H1 (cell line): Measurements from ENCODE around the gene CHRNA10. TPM values are rescaled to one million over a fixed set of nuclear protein-coding genes. Genes with fewer than 3 reads are reported as not detected.

ENCODE experiments used
- CTCF ChIA-PET: fragments of 300-600 bp; sonication (Branson Sonifier 250); formaldehyde crosslinking; loops from one replicate; lab custom pipeline; 2021; ENCODE audit not compliant: partially characterized antibody; lab: Charles Lee
- POLR2A ChIA-PET: fragments of 300-600 bp; sonication (Branson Sonifier 250); formaldehyde crosslinking; loops from one replicate; lab custom pipeline; 2021; ENCODE audit warnings: inconsistent platforms; ENCODE audit not compliant: partially characterized antibody; lab: Charles Lee
- DNase-seq, 2 experiments: peaks; one replicate each; pipeline versions ENCODE4 v3.0.0 to v3.0.0-alpha.2; 2010 to 2022; ENCODE audit warnings: low spot score in 2 of 2, low read depth in 1 of 2, mixed read lengths in 1 of 2
- FAIRE-seq: peaks from 2 replicates; lab custom pipeline; 2011; peaks lifted over from hg19 to GRCh38; lab: Jason Lieb, UNC
- H2AFZ ChIP-seq: 2 replicates; pipeline ENCODE4 v1.8.1; 2012; ENCODE audit warnings: low read length, inconsistent platforms
- H2AK5ac ChIP-seq: 2 replicates; pipeline ENCODE4 v1.6.1; 2013; ENCODE audit warnings: low read depth, low read length
- H2BK120ac ChIP-seq: replicated peaks from 2 replicates; pipeline ENCODE3; 2013; ENCODE audit warnings: low read depth, low read length, inconsistent platforms
- H2BK12ac ChIP-seq: 2 replicates; pipeline ENCODE4 v1.6.1; 2013; ENCODE audit warnings: low read depth, low read length
- H2BK15ac ChIP-seq: 2 replicates; pipeline ENCODE4 v1.6.1; 2013; ENCODE audit warnings: low read length
- H2BK20ac ChIP-seq: 2 replicates; pipeline ENCODE4 v1.6.1; 2013; ENCODE audit warnings: low read length
- H2BK5ac ChIP-seq: 2 replicates; pipeline ENCODE4 v1.6.1; 2013; ENCODE audit warnings: low read depth, low read length
- H3K14ac ChIP-seq: 2 replicates; pipeline ENCODE4 v1.6.1; 2013; ENCODE audit warnings: inconsistent platforms; ENCODE audit not compliant: insufficient read length
- H3K18ac ChIP-seq: 2 replicates; pipeline ENCODE4 v1.6.1; 2013; ENCODE audit warnings: low read length; ENCODE audit errors: extremely low read depth
- H3K23ac ChIP-seq: 2 replicates; pipeline ENCODE4 v1.6.1; 2013; ENCODE audit warnings: inconsistent platforms; ENCODE audit not compliant: insufficient read length
- H3K23me2 ChIP-seq: 2 replicates; pipeline ENCODE4 v1.6.1; 2013; ENCODE audit warnings: low read depth, low read length
- H3K27ac ChIP-seq: 2 replicates; pipeline ENCODE4 v1.6.1; 2011; ENCODE audit warnings: low read depth, low read length, inconsistent platforms
- H3K27me3 ChIP-seq, 4 experiments: replicated peaks in 1 of 4; 1 replicate in 1 of 4; 2 replicates in 3 of 4; pipeline versions ENCODE4 v1.6.1 to v1.8.1; 2011 to 2013; ENCODE audit warnings: low read length in 3 of 4, mild to moderate bottlenecking in 3 of 4, inconsistent platforms in 2 of 4, mixed read lengths in 2 of 4, moderate library complexity in 1 of 4; ENCODE audit not compliant: control insufficient read depth in 3 of 4, insufficient read depth in 3 of 4; ENCODE audit errors: extremely low read depth in 1 of 4
- H3K36me3 ChIP-seq, 4 experiments: 2 replicates each; pipeline versions ENCODE4 v1.6.1 to v1.8.1; 2011 to 2013; ENCODE audit warnings: mild to moderate bottlenecking in 4 of 4, low read length in 3 of 4, moderate library complexity in 2 of 4, control low read depth in 1 of 4, inconsistent platforms in 1 of 4; ENCODE audit not compliant: insufficient read depth in 4 of 4, control insufficient read depth in 2 of 4
- H3K4ac ChIP-seq: replicated peaks from 2 replicates; pipeline ENCODE3; 2013; ENCODE audit warnings: low read length, low read depth, mixed read lengths, inconsistent platforms; ENCODE audit not compliant: insufficient read length
- H3K4me1 ChIP-seq, 4 experiments: replicated peaks in 1 of 4; 1 replicate in 1 of 4; 2 replicates in 3 of 4; pipeline versions ENCODE4 v1.6.1 to v1.8.1; 2011 to 2013; ENCODE audit warnings: low read length in 3 of 4, inconsistent platforms in 2 of 4, mixed read lengths in 1 of 4; ENCODE audit not compliant: insufficient read depth in 4 of 4, control insufficient read depth in 3 of 4
- H3K4me2 ChIP-seq, 2 experiments: 2 replicates each; pipeline versions ENCODE4 v1.6.1 to v1.8.1; 2011 to 2013; ENCODE audit warnings: low read depth in 2 of 2, low read length in 2 of 2, control low read depth in 1 of 2, inconsistent platforms in 1 of 2, mild to moderate bottlenecking in 1 of 2; ENCODE audit not compliant: insufficient read depth in 1 of 2
- H3K4me3 ChIP-seq, 4 experiments: fragments of 200-600, 300-600 bp in 1 of 4; sonication (generic), shearing (Covaris generic), sonication (Bioruptor Twin) in 1 of 4; 2 replicates each; pipeline versions ENCODE4 v1.5.1 to v1.8.1; 2011 to 2016; ENCODE audit warnings: low read length in 4 of 4, low read depth in 3 of 4, control low read depth in 2 of 4, inconsistent platforms in 2 of 4, mild to moderate bottlenecking in 2 of 4, mixed read lengths in 1 of 4, moderate library complexity in 1 of 4; ENCODE audit not compliant: insufficient read depth in 2 of 4; ENCODE audit errors: extremely low read depth in 1 of 4
- H3K56ac ChIP-seq: replicated peaks from 2 replicates; pipeline ENCODE3; 2013; ENCODE audit warnings: low read depth, mild to moderate bottlenecking, mixed read lengths, low read length, inconsistent platforms; ENCODE audit not compliant: insufficient read length
- H3K79me1 ChIP-seq: 2 replicates; pipeline ENCODE4 v1.6.1; 2013; ENCODE audit warnings: low read depth, low read length, control low read depth
- H3K79me2 ChIP-seq, 2 experiments: 2 replicates each; pipeline versions ENCODE4 v1.6.1 to v1.8.1; 2012 to 2013; ENCODE audit warnings: low read length in 2 of 2, mild to moderate bottlenecking in 2 of 2, inconsistent platforms in 1 of 2; ENCODE audit not compliant: insufficient read depth in 2 of 2, control insufficient read depth in 1 of 2
- H3K9ac ChIP-seq, 4 experiments: replicated peaks in 1 of 4; 1 replicate in 1 of 4; 2 replicates in 3 of 4; pipeline versions ENCODE4 v1.6.1 to v1.8.1; 2011 to 2013; ENCODE audit warnings: low read depth in 3 of 4, low read length in 3 of 4, control low read depth in 2 of 4, mild to moderate bottlenecking in 2 of 4, moderate library complexity in 2 of 4, inconsistent platforms in 1 of 4; ENCODE audit errors: extremely low read depth in 1 of 4
- H3K9me3 ChIP-seq, 2 experiments: 2 replicates each; pipeline versions ENCODE4 v1.6.1 to v1.8.1; 2012 to 2013; ENCODE audit warnings: mild to moderate bottlenecking in 2 of 2, moderate library complexity in 2 of 2, control low read depth in 1 of 2, inconsistent platforms in 1 of 2, low read depth in 1 of 2, low read length in 1 of 2, mixed read lengths in 1 of 2; ENCODE audit not compliant: insufficient read depth in 2 of 2
- H4K20me1 ChIP-seq, 2 experiments: replicated peaks in 1 of 2; 2 replicates each; pipeline versions ENCODE3 to v1.8.1; 2011 to 2013; ENCODE audit warnings: inconsistent platforms in 2 of 2, low read length in 2 of 2, mild to moderate bottlenecking in 1 of 2; ENCODE audit not compliant: insufficient read depth in 2 of 2, control insufficient read depth in 1 of 2
- H4K5ac ChIP-seq: 2 replicates; pipeline ENCODE4 v1.6.1; 2013; ENCODE audit warnings: low read length, low read depth, mixed read lengths, inconsistent platforms; ENCODE audit not compliant: insufficient read length
- H4K8ac ChIP-seq: 2 replicates; pipeline ENCODE4 v1.8.0; 2013; ENCODE audit warnings: mild to moderate bottlenecking, moderate library complexity, low read length, inconsistent platforms; ENCODE audit not compliant: insufficient read depth; ENCODE audit errors: extremely low read depth
- H4K91ac ChIP-seq: replicated peaks from 2 replicates; pipeline ENCODE3; 2013; ENCODE audit warnings: low read length, mixed read lengths, inconsistent platforms; ENCODE audit not compliant: insufficient read length
- SP1 ChIP-seq: IDR thresholded peaks from 2 replicates; pipeline ENCODE4 v1.6.1; 2011; ENCODE audit warnings: low read depth, low read length
- SUZ12 ChIP-seq: fragments of 200-600 bp; sonication (generic); IDR thresholded peaks from 2 replicates; pipeline ENCODE4 v1.6.1; 2012; ENCODE audit warnings: mild to moderate bottlenecking, inconsistent platforms, low read length, moderate library complexity, mixed read lengths
- TAF7 ChIP-seq: optimal IDR thresholded peaks from 2 replicates; pipeline ENCODE3; 2011; ENCODE audit warnings: low read depth, mild to moderate bottlenecking, inconsistent platforms, low read length, moderate library complexity, borderline replicate concordance
- WGBS, 2 experiments: shearing (Covaris generic) in 1 of 2; methylation state at CpG; one replicate each; pipeline versions ENCODE4 v1.1.6 to v1.1.7; 2013 to 2015; ENCODE audit warnings: low lambda C conversion rate in 2 of 2, mixed read lengths in 2 of 2, inconsistent platforms in 1 of 2, low coverage in 1 of 2, missing lambda C conversion rate in 1 of 2; ENCODE audit not compliant: insufficient replicate concordance in 2 of 2, insufficient coverage in 1 of 2, insufficient read length in 1 of 2; ENCODE audit errors: extremely low coverage in 1 of 2, missing lambda C conversion rate in 1 of 2; 5-methylcytosine and 5-hydroxymethylcytosine counted together
- polyA plus RNA-seq, 7 experiments: library from polyadenylated mRNA; depleted of rRNA in 3 of 7; stranded (reverse) in 5 of 7; unstranded in 2 of 7; fragments of >200 nt in 5 of 7; fragments of 200-250 nt in 2 of 7; gene quantifications; 1 replicate in 5 of 7; 2 replicates in 1 of 7; 4 replicates in 1 of 7; pipeline versions ENCODE4 v1.2.1 to v1.2.3, GENCODE V29; 2011 to 2013; ENCODE audit warnings: missing spikeins in 2 of 7, mixed read lengths in 2 of 7
- total RNA-seq: library from RNA; stranded (reverse); fragmentation: NEBNext Ultra II Directional; extraction: Animal tissue kit (Norgen Biotek cat#: 25700); gene quantifications from 2 replicates; pipeline ENCODE4 v1.2.1, GENCODE V29; 2021

CHRNA10 gene
- total and polyA plus RNA-seq, 2 of the 8 experiments (the other 6 are each of a cell fraction or from before 2014, with no cell fraction given): 0.68 to 1.3 TPM

DNA sequence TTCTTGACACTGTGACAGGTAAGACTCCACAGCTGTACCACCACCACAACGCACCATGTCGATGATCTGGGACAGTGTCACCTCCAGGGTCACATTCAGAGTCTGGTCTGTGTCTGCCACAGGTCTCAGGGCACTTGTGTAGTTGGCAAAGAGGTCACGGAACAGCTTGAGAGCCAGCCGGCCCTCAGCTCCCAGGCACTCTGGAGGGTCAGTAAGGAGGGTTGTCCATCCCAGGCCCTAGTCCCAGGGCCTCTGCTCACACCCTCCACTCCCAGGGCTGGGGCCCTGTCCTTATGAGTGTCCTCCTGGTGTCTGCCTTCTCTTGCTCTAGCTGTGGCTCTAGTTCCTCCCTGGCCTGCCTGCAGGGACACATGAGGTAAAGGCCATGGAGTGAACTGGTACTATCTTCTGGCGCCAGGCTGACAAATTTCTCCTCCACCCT lies 1.4 kb downstream of the CHRNA10 start:
- DNase-seq: no peak
- no peak overlapping the region for H2AFZ ChIP-seq
- H3K79me1 ChIP-seq: no peaks in the 10 kb centered on the region
- H3K9ac ChIP-seq: no peak overlapping the region
- ChIA-PET POLR2A (interaction anchor here (2.0 kb wide), 1 partner anchor 27 kb away, joined by 7 read pairs; no protein-coding TSS in a partner anchor), CTCF (interaction anchor here (1.2 to 1.5 kb wide), 3 partner anchors 12 to 60 kb away, joined by 3 to 6 read pairs (median 4); no protein-coding TSS in a partner anchor)
- no peak overlapping the region for H3K14ac ChIP-seq
- H4K5ac ChIP-seq: no peak overlapping the region
- no peak overlapping the region for H3K27ac ChIP-seq
- H3K18ac ChIP-seq: no peak overlapping the region
- FAIRE-seq: no peak
- no peak overlapping the region for H3K56ac ChIP-seq
- no peak overlapping the region for H4K8ac ChIP-seq
- H3K4me2 ChIP-seq: no peak overlapping the region
- H3K4ac ChIP-seq: no peak overlapping the region
- H2BK20ac ChIP-seq: no peak overlapping the region
- no peaks in the 10 kb centered on the region for H3K27me3 ChIP-seq
- no peaks in the 10 kb centered on the region for H3K79me2 ChIP-seq
- H2BK12ac ChIP-seq: no peak overlapping the region
- peaks cover 5 to 20% (median 12%) of the 10 kb centered on the region in 4 experiments; a peak in 6 of 8 replicates for H3K36me3 ChIP-seq
- H3K23me2 ChIP-seq: no peaks in the 10 kb centered on the region
- H3K9me3 ChIP-seq: no peaks in the 10 kb centered on the region
- no peak overlapping the region for H3K23ac ChIP-seq
- H2BK5ac ChIP-seq: no peak overlapping the region
- no peak overlapping the region for H3K4me3 ChIP-seq
- WGBS, 2 experiments: 91% methylated on average over 5 of the region's 5 CpGs; no CpG with 5 or more reads in 1 of the 2 experiments
- H2AK5ac ChIP-seq: no peak overlapping the region
- H3K4me1 ChIP-seq: no peaks in the 10 kb centered on the region
- H2BK15ac ChIP-seq: no peak overlapping the region
- no peak overlapping the region for H2BK120ac ChIP-seq
- H4K91ac ChIP-seq: no peak overlapping the region
- peaks cover 0 to 5% of the 10 kb centered on the region in 2 experiments for H4K20me1 ChIP-seq
- TF ChIP-seq TAF7 (no peak), SP1 (no peak), SUZ12 (no peak)
